CD4-positive, alpha-beta T cell treated with Interleukin-10 for 1 hour (primary cell): ENCODE results near the gene RPL4.
A peak's percentile ranks its signal among the peaks of the same experiment; 100 is the strongest.
"Not testable (repeated sequence)": the region's sequence is repeated elsewhere in the genome, so short reads cannot be mapped to it uniquely, and the experiment has no call there.

Experiments
- DNase-seq: peaks from one replicate; pipeline ENCODE4 v3.0.0-alpha.2; 2020

The RPL4 gene

DNA sequence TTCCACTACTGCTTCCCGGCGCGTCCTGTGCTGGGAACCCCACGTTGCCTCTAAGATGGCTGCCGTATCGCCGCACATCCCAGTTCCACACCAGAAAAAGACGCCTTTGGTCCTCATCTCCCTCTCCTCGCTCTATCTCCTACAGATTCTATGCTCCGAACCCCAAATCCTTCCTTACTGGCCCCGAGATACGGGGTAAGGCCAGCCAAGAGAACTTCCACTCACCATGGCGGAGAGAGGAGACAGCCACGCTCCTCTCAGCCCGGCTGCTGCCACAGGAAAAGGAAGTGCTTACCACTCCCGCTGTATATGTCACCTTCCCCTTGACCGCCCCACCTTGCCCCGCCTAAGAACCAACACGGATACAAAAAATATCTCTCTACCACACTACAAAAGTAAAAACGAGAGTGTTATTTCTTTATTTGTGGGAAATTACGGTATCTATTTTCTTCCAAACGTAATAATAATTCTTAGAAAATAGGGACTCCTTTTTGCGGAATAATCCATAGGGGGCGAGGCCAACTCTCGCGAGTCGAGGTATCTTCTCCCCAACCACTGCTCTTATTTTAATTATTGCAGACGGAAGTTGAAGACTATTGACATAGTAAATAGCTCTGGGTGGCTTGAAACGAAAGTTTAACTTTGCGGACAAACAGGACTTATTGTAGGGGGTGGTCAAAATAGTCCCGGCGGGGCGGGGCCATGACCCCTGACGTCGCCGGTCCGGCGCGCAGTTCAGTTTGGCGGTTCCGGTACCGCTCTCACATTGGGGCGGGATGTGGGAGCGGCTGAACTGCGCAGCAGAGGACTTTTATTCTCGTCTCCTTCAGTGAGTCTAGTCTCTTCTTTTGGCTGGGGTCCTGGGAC, at the start of gene RPL4, which contains the start of gene ZWILCH:
Gene RPL4 (minus strand): TSS at position 293 of the 867 bp plus-strand sequence. CDS start 65 bp downstream, at position 228.
Gene ZWILCH (plus strand): TSS at position 764 of the 867 bp plus-strand sequence. CDS start 13 bp downstream, at position 777.
- peak; percentile 89 for DNase-seq

DNA sequence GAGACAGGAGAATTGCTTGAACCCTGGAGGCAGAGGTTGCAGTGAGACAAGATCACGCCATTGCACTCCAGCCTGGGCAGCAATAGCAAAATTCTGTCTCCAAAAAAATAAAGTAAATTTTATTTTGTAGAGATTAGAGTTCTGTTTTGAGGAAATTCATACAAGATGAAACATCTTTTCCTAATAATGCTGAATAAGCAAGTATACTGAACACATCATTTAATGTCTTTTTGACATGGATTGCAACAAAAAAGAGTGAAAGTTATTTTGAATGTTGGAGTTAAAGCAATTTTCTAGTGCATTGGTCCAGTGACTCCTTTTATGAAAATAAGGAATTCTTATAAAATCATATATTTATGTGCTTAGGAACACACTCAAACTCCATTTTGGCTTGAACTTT, 40.6 kb upstream of the RPL4 start:
- no peak for DNase-seq

DNA sequence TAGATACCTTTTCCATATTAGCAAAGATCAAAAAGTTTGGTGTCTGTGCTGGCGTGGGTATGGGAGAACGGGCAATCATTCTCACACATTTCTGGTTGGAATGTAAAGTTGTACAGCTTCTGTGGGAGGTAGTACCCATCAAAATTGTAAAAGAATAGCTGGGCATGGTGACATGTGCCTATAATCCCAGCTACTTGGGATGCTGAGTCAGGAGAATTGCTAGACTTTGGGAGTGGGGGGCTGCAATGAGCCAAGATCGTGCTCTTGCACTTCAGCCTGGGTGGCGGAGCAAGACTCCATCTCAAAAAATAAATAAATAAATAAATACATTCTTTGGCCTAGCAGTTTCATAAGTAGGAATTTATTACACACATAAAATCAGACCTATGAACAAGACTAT, 38.2 kb upstream of the RPL4 start:
- no peak for DNase-seq

DNA sequence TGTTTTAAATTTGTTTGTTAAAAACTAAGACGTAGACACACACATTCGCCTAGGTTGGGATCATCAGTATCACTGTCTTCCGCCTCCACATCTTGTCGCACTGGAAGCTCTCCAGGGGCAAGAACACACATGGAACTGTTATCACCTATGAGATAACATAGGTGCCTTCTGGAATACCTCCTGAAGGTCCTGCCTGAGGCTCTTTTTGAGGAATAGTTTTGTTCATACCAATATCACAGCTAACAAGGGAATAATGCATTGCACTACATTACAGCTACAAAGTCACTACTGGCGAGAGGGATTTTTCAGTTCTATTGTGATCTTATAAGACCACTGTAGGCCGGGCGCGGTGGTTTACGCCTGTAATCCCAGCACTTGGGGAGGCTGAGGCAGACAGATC, 30.4 kb upstream of the RPL4 start:
- DNase-seq, result no peak

DNA sequence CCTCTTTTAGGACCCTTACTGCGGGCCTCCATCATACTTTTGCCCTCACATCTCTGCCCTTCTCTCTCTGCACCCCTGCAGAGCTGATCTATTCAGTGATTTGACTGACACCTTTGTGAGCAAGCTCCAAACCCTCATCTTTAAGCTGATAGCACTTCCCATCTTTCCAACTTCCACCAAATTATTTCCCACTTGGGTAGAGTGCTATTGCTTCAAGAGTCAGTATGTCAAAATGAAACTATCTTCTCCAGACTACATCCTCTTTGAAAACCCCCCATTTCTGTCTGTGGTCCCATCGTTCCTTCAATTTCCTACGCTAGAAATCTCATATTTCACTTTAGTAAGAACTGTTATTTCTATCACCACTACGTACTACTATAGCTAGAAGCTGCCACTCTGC, 20.2 kb upstream of the RPL4 start:
- DNase-seq, result no peak

DNA sequence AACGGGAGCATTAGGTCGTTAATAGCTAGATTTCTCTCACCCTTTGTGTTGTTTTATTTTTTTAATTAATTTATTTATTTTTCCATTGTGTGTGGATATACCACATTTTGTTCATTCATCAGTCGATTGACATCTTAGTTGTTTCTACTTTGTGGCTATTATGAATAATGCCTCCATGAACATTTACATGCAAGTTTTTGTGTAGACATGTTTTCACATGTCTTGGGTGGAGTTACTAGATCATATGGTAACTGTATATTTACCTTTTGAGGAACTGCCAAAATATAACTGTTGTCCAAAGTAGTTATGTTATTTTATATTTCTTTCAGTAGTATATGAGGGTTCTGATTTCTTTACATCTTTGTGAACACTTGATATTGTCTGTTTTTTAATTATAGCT, 19.3 kb upstream of the RPL4 start:
- DNase-seq, result no peak

DNA sequence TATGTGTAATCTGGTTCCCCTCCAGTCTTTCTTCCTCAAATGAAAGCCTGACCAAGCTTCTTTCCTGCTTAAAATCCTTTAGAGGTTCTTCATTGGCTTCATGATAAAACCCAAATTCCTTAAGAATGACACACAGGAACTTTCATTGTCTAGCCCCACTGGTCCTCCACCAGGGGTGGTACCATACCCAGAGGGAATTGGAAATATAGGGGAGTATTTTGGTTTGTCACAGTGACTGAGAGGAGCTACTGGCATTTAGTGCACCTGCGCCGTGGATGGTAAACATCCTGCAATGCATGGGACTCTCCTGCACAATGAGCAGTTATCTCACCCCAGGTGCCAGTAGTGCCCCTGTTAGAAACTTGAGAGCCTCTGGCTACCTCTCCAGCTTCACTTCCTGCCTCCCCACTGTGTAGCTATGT, 11.3 kb upstream of the RPL4 start:
- no peak for DNase-seq

DNA sequence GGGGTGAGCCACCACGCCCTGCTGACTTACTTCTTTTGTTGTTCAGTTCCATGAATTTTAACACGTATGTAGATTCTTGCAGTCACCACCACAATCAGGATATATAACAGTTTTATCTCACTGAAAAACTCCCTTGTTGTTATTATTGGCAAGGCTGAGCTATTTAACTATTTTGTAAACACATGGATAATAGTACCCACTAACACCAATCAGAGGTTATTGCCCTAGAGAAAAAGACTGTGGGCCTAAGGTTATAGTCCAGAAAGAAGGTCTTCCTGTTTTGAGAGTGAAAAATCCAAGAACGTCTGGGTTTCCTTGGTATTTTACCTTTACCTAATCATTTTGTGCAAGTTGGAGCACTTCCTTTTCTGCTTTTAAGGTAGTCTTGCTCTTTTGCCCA, 9.9 kb upstream of the RPL4 start:
- DNase-seq, result no peak

DNA sequence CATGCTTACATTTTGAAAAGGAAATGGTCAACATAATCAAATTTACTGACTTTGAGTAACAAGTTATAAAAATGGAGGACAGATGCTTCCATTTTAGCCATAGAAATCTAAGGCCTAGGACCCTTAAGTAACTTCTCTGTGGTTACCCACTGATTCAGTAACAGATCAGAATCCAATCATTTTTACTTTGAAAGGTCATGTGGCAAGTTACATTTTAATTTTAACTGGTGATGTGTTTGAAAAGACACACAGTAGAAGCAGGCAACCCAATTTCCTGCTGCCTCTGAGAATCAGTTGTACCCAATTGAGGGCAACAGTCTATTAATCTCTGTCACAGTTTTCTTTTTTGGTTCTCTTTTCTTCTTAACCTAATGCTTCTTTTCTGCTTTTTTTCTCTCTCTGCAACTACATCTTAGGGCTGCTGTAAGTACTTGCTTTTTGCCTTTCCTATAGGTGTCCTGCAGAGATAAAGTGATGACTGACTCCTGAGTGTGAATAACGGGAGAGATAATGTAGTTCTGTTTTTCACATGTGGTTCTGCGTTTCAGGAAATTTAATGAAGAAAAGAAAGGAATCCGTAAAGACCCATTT, 3.7 kb upstream of the RPL4 start:
- DNase-seq, result no peak

DNA sequence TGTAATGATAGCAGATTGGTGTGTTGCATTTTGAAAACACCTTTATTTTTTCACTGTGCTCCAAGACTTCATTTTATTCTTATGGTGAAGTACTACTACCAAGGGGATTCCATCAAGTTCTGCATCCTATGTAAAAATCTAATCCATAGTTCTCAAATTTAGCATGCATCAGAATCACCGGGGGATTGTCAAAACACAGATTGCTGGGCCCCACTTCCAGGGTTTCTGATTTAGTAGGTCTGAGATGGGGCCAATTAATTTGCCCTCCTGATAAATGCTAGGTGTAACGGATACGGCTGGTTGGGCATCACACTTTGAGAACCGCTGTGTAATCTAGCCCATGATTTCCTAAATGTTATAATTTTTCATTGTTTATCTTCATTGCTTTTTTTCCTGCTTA, 1.2 kb upstream of the RPL4 start:
- no peak for DNase-seq

DNA sequence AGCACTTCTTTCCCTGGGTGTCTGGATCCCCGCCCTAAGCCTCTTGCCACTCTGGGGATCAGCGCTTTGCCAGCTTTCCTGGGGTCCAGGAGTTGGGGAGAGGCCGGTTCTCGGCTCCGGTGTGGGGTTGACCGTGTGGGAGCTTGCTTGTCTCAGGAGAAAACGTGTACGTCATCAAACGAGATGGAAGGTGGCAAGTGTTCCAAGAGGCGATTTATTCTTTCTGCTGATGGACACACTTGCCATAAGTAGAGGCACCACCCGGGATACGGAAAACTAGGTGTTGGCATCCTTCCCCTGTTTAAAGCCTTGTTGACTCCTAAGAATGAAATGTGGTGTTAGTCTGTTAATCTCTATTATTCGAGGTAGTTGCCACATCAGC, 766 bp upstream of the RPL4 start:
- DNase-seq, result no peak

DNA sequence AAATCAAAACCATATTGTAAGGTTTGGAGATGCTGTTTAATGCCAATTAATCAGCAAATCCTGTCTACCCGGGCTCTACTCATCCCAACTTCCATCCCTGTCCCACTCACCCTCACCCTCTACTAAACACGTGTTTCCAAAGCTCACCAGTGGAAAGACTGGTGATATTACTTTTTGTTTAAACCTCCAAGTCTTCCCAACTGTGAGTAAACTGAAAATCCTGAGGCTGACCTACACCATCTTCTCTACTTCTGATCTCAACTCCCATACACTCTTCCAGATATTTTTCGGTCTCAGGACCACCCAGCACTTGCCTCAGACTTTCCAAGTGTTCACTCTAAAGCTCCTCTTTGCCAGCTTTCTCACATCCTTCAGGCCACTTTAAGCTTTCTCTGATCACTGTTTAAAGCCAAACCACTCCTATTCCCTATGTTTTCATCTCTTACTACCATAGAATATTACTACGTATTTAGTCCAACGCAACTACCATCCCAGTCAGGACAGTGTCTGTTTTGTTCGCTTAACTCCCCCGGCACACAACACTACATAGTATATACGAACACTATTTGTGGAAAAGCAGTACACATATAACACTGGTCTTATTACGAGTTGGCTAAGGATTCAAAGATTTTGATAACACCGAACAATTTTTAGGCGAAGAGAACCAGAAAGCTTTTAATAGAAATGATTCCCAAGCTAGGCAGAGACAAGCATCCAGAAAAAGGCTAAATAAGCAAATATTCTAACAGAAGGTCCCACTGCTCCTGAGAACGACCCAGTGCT, 684 bp downstream of the RPL4 start:
- DNase-seq, result no peak

DNA sequence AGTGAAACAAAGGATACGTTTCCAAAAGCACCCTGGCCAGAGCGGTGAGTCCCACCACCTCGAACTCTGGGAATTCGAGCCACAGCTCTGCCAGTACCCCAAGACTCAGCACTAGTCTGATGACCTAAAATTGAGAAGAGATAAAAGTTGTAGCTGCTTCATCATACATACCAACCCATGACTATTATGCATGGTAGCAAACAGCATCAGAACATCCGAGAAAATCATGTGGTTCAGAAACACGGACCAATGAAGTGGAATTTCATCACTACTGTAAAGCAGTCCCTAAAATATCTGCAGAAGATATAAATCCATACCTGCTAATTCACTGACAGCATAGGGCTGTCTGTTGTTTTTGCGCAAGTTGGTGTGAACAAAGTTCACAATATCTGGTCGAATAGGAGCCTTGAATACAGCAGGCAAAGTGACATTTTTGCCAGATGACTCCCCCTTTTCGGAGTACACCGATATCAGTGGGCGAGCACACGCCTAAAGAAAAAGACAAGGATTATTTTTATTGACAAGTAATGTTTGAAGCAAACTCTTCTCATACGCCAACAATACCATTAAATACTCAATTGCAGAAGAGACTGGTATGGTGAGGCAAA, 1.5 kb downstream of the RPL4 start:
- not testable (repeated sequence) for DNase-seq

DNA sequence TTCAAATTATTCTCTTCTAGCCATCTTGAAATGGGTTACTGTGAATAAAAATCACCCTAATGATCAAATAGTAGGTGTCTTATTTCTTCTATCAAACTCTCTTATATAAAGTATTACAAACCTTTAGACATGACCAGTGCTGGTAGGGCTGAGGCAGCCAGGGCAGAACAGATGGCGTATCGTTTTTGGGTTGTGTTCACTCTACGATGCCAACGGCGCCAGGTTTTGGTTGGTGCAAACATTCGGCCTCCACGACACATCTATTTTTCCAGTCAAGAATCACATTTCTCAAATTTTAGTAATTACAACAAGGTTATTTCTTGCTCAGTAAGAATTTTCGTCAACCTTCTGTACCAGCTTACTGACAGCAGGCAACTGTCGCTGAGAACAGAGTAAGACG, 2.2 kb downstream of the RPL4 start:
- DNase-seq, result no peak

DNA sequence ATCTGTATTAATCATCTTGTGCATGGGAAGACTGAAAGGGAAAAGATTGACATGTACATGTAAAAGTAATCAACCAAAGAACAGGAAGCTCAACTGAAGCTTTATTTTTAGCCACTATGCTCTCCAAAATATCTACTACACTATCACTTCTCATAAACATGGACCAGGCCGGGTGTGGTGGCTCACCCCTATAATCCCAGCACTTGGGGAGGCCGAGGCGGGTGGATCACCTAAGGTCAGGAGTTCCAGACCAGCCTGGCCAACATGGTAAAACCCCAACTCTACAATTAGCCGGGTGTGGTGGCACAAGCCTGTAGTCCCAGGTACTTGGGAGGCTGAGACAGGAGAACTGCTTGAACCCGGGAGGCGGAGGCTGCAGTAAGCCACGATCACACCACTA, 4.3 kb downstream of the RPL4 start:
- DNase-seq, result not testable (repeated sequence)

DNA sequence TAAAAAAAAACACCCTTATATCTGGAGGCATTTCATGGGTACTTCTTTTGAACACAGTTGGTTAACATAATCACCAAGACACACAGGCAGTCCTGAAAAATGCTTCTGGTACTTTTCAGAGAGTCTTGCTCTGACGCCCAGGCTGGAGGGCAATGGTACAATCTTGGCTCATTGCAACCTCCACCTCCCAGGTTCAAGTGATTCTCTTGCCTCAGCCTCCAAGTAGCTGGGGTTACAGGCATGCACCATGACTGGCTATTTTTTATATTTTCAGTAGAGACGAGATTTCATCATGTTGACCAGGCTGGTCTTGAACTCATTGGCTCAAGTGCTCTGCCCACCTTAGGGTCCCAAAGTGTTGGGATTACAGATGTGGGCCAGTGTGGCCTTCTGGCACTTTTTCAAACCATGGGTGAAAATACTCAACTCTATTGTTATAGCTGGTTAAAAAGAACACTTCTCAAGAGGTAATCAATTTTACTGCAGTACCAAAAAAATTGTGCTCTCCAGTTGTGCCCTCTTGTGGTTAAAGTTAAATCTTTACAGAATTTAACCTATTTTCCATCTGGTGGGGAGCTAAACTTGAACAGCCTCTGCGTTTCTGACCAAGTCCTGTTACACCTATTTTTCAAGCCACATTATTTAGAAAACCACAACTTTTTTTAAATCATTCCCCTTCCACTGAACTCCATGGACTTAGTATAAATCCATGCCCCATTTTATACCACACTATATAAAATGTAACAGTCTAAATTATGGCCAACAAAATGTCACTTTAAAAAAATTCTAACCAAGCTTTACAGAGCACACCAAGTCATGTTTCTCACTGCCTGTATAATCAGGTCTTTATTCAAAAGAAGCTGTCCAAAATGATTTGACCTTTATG, 5.9 kb downstream of the RPL4 start:
- DNase-seq, result peak; percentile 62

DNA sequence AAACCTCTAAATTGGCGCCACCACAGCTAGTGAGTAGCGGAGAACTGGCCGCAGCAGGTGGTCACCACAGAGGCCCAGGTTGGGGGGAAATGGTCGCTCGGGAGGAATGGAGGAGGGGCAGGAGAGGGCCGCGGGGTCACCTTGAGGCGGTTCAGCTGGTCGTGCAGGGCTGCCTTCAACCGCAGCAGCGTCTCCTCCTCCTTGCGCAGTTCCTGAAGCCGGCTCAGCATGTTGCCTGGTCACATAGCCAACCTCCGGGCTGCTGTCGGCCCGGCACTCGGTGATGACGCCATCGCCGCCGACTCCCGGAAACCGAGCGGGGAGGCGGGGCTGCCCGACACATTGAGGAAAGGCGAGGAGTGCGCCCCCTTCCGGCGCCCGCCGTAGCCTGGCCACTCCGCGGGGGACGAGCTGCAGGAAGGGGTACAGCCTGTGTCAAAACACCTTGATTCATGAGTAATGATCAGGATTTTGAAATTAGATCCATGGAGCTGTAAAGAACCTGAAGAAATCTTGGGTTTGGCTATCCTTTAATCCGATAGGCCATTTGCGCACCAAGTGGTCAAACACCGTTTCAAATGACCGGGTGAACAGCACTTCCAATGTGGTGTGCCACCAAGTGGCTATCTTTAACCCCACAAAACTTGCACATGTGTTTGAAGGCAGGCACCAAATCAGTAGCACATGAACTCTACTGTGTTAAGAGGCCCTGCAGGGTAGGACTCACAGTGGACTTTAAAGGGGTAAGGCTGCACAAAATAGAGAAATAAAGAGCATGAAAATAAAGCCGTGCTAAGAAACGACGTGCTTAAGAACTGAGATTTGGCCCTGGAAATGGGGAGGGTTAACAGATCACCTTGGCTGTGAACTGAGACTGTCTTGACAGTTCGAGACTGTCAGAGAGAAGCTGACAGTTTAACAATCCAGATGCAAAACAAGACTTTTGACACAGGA, 6.9 kb downstream of the RPL4 start, which contains the start of gene SNAPC5:
Gene SNAPC5 (minus strand): TSS at position 261 of the 954 bp plus-strand sequence. CDS start 31 bp downstream, at position 230.
- peak; percentile 97 for DNase-seq

DNA sequence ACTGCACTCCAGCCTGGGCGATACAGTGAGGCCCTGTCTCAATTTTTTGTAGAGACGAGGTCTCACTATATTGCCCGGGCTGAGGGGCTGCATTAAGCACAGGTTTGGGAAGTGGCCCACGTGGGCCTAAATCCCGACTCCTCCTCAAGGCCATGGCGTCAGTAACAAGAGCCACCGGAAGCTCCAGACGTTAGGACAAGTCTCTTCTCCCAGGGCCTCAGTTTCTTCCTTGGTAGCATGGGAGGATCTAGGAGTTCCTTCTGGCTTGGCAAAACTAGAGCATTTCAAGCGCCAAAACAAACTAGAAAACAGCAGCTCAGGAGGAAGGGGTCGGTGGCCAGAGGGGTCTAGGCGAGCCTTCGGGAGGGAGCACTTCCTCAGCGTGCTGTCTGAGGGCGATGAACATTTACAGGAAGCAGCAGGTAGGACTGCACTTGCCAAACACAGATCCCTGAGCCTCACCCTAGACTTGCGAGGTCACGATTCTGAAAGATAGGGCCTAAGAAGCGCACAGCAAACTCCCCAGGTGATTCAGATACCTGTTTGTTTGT, 7.6 kb downstream of the RPL4 start:
- DNase-seq, result no peak

DNA sequence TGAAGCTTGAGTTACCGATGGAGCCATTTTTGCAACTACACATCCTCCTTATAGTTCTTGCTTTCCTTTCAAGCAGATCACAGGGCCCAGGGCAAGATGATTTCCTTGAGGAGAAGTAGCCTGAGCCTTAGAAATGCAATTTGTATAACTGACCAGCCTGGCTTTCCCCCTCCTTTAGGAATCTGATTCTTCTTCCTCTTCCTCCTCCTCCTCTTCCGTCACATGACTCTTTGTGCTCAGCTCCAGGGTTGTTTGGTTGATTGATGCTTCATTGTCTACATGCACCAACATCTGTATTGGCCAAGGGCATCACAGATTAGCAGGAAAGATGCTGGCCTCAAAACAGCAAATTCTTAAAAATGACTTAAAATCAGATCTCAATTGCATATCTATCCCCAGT, 10.4 kb downstream of the RPL4 start:
- no peak for DNase-seq

DNA sequence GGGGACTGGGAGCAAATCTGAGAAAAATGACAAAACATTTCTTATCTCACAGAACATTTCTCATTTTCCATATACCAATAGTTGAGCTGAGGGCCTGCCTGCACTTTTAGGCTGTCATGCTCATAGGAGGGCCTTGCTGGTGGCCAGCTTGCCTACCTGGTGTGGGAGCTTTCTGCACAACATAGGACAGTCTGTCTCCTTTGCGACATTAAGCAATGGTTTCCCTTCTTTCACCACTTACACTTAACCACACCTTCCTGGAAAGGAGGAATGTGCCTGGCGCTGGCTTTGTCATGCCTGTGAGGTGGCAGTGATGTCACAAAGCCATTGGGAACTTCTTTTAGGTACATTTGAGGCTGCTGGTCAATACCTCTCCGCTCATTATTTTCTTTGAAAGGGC, 12.8 kb downstream of the RPL4 start:
- DNase-seq, result no peak
